WI38 (cell line): ENCODE measurements around the gene PCDH8.
"Not testable (repeated sequence)": the region's sequence is repeated elsewhere in the genome, so short reads cannot be mapped to it uniquely, and the experiment has no call there.

Experiments
- H3K4me3 ChIP-seq: 2 replicates; pipeline ENCODE4 v1.5.1; 2011; ENCODE audit warnings: low read depth, mild to moderate bottlenecking, control low read depth, low read length
- CTCF ChIP-seq: IDR thresholded peaks from 2 replicates; pipeline ENCODE4 v1.5.1; 2012; ENCODE audit warnings: low read depth, mild to moderate bottlenecking, control low read depth, low read length

Gene PCDH8

GRCh38 chr13:52835071-52835839 lies 13.2 kb downstream of the PCDH8 start:
- H3K4me3 ChIP-seq: no peak overlapping the region
- TF ChIP-seq CTCF: no peak

GRCh38 chr13:52833296-52833875 lies 15.1 kb downstream of the PCDH8 start:
- H3K4me3 ChIP-seq: no peak overlapping the region
- TF ChIP-seq CTCF: no peak

- TF ChIP-seq CTCF: no peak
- no peak overlapping the region for H3K4me3 ChIP-seq
These were observed 16.1 kb downstream of the PCDH8 start for GRCh38 chr13:52832313-52832712.

GRCh38 chr13:52830946-52831345 lies 17.5 kb downstream of the PCDH8 start:
- no peak overlapping the region for H3K4me3 ChIP-seq
- TF ChIP-seq CTCF: no peak

- no peak overlapping the region for H3K4me3 ChIP-seq
- TF ChIP-seq CTCF: no peak
These were observed 20.6 kb downstream of the PCDH8 start for GRCh38 chr13:52827839-52828238.

GRCh38 chr13:52817886-52818285 lies 30.6 kb downstream of the PCDH8 start:
- not testable (repeated sequence) for H3K4me3 ChIP-seq

GRCh38 chr13:52815330-52815729 lies 33.1 kb downstream of the PCDH8 start:
- no peak for TF ChIP-seq CTCF
- no peak overlapping the region for H3K4me3 ChIP-seq
